Left ventricle myocardium superior (tissue), 1 donor: ENCODE results near the gene CD34. TPM values are rescaled to one million over a fixed set of nuclear protein-coding genes. Genes with fewer than 3 reads are reported as not detected.
A peak's percentile ranks its signal among the peaks of the same experiment; 100 is the strongest.

Experiments
- ATAC-seq: fragments of 200-7000 bp; cut with Tn5 transposase; one replicate; pipeline ENCODE4 v1.9.1; 2020; ENCODE audit warnings: mild to moderate bottlenecking, moderate library complexity
- DNase-seq: peaks from one replicate; pipeline ENCODE4 v3.0.0-alpha.2; 2020
- intact Hi-C: fragments of 100-400 bp; cut with micrococcal nuclease; formaldehyde crosslinking; loops from one replicate; pipeline ENCODE4 v1.11.0; 2022
- total RNA-seq: library from RNA; stranded (reverse); fragmentation: NEBNext Ultra II Directional; extraction: Animal tissue kit (Norgen Biotek cat#: 25700); gene quantifications from one replicate; pipeline ENCODE4 v1.2.1, GENCODE V29; 2021
- donor health status: DM: no; HTN: yes; CAD: no; lungs with severe emphysema.

Gene CD34
- total RNA-seq, 1 donor from 2014 or later: 72.1 TPM

GRCh38 chr1:207866471-207867135, 44.3 kb downstream of the CD34 start:
- intact Hi-C loops: no loop called here
- peak; percentile 43 for ATAC-seq
- DNase-seq: peak; percentile 39

DNA sequence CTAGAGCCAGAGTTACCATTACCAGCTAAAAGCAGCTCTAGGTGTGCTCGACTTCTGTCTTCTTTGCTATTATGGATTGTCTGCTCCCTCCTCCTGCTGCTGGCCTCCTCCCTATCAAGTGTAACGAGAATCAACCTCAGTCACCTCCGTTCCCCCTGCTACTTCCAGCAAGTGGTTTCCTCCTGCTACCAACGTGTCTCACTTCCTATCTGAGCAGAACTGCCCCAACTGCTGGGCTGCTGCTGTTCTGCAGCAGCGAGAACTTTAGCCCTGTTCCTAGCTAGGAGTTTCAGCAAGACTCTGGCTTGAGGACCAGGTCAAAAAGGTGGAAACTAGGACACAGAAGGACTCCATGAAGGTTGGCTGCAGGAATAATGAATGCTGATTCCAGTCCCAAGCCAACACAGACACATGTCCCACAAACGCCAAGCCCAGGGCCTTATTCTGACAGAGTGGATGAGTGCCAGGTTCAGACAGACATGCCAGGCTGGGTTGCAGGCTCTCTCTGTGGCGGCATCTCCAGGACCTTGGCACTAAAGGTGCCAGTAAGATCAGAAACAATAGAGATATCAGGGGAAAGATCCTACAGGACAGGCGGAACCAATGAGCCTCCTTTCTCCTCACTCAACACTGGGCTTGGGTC, 46.9 kb downstream of the CD34 start:
- intact Hi-C loops: no loop called here
- DNase-seq: no peak
- no peak for ATAC-seq

DNA sequence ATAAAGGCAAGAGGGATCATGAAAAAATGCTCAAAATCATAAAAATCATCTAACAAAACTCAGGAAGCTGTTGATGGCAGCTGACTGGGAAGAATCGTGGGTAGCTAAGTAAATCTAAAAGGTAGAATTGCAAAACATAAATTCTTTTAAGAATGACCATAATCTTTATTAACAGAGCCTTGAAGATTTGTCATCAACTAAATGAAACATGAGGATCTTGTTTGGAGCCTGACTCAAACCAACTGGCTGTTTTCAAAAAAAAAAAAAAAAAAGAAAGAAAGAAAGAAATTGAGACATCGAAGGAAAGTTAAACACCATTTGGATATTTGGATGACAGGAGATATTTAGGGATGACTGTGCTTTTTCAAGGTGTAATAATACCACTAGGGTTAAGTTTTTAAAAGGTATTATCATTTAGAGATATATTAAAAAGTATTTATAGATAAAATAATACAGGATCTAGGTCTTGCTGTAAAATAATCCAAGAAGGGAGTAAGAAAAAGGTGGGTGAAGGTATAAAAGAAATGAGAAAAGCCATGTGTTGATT, 48.6 kb downstream of the CD34 start:
- no peak for DNase-seq
- no peak for ATAC-seq
- intact Hi-C loops: no loop called here

- no peak for ATAC-seq
- DNase-seq: peak; percentile 37
- intact Hi-C loops: no loop called here
Measured at GRCh38 chr1:207861442-207862177, 49.3 kb downstream of the CD34 start.

GRCh38 chr1:207860531-207860930, 50.4 kb downstream of the CD34 start:
- DNase-seq: no peak
- intact Hi-C loops: no loop called here
- no peak for ATAC-seq

DNA sequence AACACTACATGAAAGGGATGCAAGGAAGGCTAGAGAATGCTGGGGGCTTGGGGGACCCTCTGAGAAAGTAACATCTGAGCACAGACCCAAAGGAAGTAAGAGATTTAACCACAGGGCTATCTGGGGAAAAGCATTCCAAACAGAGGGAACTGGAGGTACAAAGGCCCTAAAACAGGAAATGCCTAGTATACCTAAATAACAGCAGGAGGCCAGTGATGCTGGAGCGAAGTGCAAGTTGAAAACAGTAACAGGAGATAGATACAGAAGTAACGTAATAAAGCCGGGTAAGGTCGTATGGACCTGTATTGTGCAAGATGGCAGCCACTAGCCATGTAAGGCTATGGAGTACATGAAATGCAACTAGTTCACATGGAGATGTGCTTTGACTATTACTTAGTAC, 52.1 kb downstream of the CD34 start:
- DNase-seq: no peak
- intact Hi-C loops: no loop called here
- ATAC-seq: no peak

DNA sequence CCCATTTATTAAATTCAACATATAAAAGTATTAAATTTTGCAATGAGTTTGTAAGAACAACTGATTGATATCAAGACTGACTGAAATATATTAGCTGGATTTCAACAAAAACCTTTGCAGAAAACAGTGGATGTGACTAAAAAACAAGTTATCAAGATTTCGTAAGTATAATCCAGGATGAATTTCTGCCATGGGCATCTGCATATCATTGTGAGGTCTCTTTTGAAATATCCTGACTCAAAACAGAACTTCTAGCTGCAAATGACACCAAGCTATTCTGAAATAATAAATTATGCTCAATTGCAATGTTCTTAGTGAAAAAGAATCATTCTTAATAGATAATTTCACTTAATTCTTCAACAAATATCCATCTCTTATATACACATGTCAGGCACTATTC, 52.6 kb downstream of the CD34 start:
- no peak for ATAC-seq
- no peak for DNase-seq
- intact Hi-C loops: no loop called here

GRCh38 chr1:207857447-207857846, 53.5 kb downstream of the CD34 start:
- intact Hi-C loops: no loop called here
- ATAC-seq (no peak), DNase-seq (no peak)

GRCh38 chr1:207856276-207857023, 54.5 kb downstream of the CD34 start:
- DNase-seq (no peak), ATAC-seq (no peak)
- intact Hi-C loops: no loop called here

DNA sequence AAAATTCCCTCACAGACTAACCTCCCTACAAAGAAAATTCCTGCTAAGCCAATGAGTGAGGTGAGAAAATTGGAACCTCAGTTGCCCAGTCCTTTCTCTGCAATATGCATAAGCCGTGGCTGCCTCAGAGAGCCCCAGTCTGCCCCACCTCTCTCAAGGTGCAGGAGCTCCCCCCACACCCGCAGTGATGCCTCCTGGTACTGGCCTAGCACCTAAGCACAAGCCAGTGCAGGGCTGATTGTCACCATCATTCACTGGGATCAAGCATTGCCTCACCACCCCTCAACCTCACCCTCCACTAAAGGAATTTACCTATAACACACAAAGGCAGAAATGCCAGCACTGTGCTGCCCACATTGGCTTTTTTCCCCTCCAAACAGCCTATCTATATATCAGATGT, 56.9 kb downstream of the CD34 start:
- ATAC-seq (no peak), DNase-seq (no peak)
- intact Hi-C loops: no loop called here

- intact Hi-C loops: no loop called here
- ATAC-seq (peak; percentile 65), DNase-seq (peak; percentile 54)
Measured at GRCh38 chr1:207853372-207853757, 57.6 kb downstream of the CD34 start.

- DNase-seq: no peak
- intact Hi-C loops: no loop called here
- ATAC-seq: no peak
Measured at GRCh38 chr1:207852576-207853371, 58.2 kb downstream of the CD34 start.

- ATAC-seq (peak; percentile 25), DNase-seq (no peak)
- intact Hi-C loops: no loop called here
Measured at GRCh38 chr1:207851696-207852095, 59.2 kb downstream of the CD34 start.

DNA sequence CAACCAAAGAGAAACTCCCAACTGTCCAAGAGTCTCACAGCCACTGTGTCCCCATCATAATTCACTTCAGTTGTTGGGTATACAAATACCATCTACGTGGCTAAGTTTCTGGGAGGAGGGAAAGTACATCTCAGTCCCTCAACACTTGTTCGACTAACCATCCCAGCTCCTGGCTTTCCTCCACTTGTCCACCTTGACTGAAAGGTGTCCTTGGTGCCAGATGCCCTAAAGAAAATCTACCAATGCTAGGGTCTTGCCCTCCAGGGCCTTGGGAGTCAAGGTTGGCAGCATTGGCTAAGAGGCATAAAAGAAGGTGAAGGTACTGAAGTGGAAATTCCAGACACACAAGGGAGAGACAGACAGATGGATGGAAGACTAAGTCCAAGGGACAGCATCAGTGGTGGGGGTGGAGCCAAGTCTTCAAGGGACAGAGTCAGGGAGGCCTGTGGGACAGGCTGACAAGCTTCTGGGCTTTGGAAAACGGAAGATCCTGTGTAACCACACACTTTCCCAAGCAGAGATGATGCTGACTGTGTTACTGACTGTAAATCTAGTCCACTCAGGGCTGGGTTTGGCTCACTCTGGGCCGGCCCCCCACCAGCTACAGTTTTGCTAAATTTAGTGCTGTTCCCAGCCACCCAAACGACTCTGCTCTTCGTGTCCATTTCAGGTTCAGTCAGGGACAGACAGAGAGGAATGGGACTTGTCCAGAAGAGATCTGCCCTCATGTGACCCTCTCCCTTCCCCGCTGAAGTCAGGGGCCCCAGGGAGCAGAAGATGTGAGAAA, 60.1 kb downstream of the CD34 start:
- peak; percentile 68 for ATAC-seq
- peak; percentile 49 for DNase-seq
- intact Hi-C loops: no loop called here

GRCh38 chr1:207849646-207850045, 61.3 kb downstream of the CD34 start:
- no peak for ATAC-seq
- intact Hi-C loops: no loop called here
- DNase-seq: no peak

- intact Hi-C loops: no loop called here
- DNase-seq (no peak), ATAC-seq (no peak)
Measured at GRCh38 chr1:207849016-207849415, 61.9 kb downstream of the CD34 start.

GRCh38 chr1:207848234-207848633, 62.7 kb downstream of the CD34 start:
- intact Hi-C loops: no loop called here

DNA sequence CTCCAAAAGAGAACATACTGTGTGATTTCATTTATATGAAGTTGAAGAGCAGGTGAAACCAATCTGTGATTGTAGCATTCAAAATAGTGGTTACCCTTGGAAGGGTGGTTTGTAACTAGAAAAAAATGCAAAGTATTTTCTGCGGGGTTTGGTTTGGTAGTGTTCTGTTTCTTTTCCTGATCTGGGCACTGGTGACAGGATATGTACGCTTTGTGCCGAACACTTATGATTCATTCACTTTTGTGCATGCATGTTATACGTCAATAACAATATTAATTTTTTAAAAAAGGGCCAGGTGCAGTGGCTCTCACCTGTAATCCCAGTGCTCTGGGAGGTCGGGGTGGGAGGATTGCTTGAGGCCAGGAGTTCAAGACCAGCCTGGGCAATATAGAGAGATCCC, 63.8 kb downstream of the CD34 start:
- DNase-seq: no peak
- intact Hi-C loops: no loop called here
- ATAC-seq: no peak

More at GRCh38 chr1:207848234-207848633, 62.7 kb downstream of the CD34 start:
- peak; percentile 72 for DNase-seq
- ATAC-seq: peak; percentile 63
